Prostate gland (tissue), 2 donors: ENCODE results near the gene C5orf15.

ENCODE experiments used
- CTCF ChIP-seq, 4 experiments: fragments of 200-600 bp in 2 of 4; fragments of 450-650 bp in 2 of 4; sonication (generic) in 2 of 4; IDR thresholded peaks; 1 replicate in 3 of 4; 2 replicates in 1 of 4; pipeline ENCODE4 v1.5.1; 2016 to 2019; ENCODE audit warnings: antibody characterized with exemption in 4 of 4, mild to moderate bottlenecking in 2 of 4, moderate library complexity in 2 of 4
- POLR2A ChIP-seq: fragments of 450-650 bp; IDR thresholded peaks from one replicate; pipeline ENCODE4 v1.6.1; 2016; ENCODE audit warnings: antibody characterized with exemption, mild to moderate bottlenecking
- POLR2AphosphoS5 ChIP-seq: sonication (generic); formaldehyde crosslinking; IDR thresholded peaks from one replicate; pipeline ENCODE4 v1.6.1; 2017; ENCODE audit warnings: antibody characterized with exemption

- TF ChIP-seq CTCF (IDR thresholded peaks at IDR 0.05) (no peak), POLR2AphosphoS5 (no peak), POLR2A (no peak)
Observed at GRCh38 chr5:133953568-133954145, 14.8 kb downstream of the C5orf15 start.
